Thymus (tissue), 11 donors: ENCODE data around the gene QPCTL. TPM values are rescaled to one million over a fixed set of nuclear protein-coding genes. Genes with fewer than 3 reads are reported as not detected.
"Not testable (repeated sequence)": the region's sequence is repeated elsewhere in the genome, so short reads cannot be mapped to it uniquely, and the experiment has no call there.

ENCODE experiments used
- DNase-seq, 9 donors: peaks; one replicate each; pipeline ENCODE4 v3.0.0-alpha.2; 2013; ENCODE audit warnings: low spot score in 9 of 9, low read depth in 6 of 9, missing footprints in 1 of 9
- H3K27ac ChIP-seq, 2 donors: one replicate each; pipeline ENCODE4 v1.5.1; 2013; ENCODE audit warnings: control low read depth in 1 of 2, low read depth in 1 of 2, low read length in 1 of 2, mild to moderate bottlenecking in 1 of 2, moderate library complexity in 1 of 2
- H3K27me3 ChIP-seq, 2 donors: one replicate each; pipeline ENCODE4 v1.5.1; 2013; ENCODE audit warnings: low read length in 1 of 2; ENCODE audit not compliant: control insufficient read depth in 2 of 2, insufficient read depth in 1 of 2
- H3K36me3 ChIP-seq, 2 donors: one replicate each; pipeline ENCODE4 v1.5.1; 2013; ENCODE audit warnings: low read length in 1 of 2, mild to moderate bottlenecking in 1 of 2, moderate library complexity in 1 of 2; ENCODE audit not compliant: control insufficient read depth in 2 of 2, insufficient read depth in 2 of 2
- H3K4me1 ChIP-seq, 2 donors: one replicate each; pipeline ENCODE4 v1.5.1; 2013; ENCODE audit warnings: low read length in 2 of 2; ENCODE audit not compliant: control insufficient read depth in 2 of 2, insufficient read depth in 2 of 2
- H3K4me3 ChIP-seq, 2 donors: one replicate each; pipeline ENCODE4 v1.5.1; 2013; ENCODE audit warnings: low read length in 2 of 2, control low read depth in 1 of 2, mild to moderate bottlenecking in 1 of 2
- H3K9me3 ChIP-seq, 2 donors: one replicate each; pipeline ENCODE4 v1.5.1; 2013; ENCODE audit warnings: low read length in 1 of 2, mild to moderate bottlenecking in 1 of 2; ENCODE audit not compliant: control insufficient read depth in 2 of 2, insufficient read depth in 1 of 2
- WGBS: extraction: QIAGEN DNeasy Blood & Tissue Kit; methylation state at CpG from one replicate; pipeline ENCODE4 v1.1.7; 2013; 5-methylcytosine and 5-hydroxymethylcytosine counted together
- polyA plus RNA-seq: library from polyadenylated mRNA; stranded (reverse); fragments of 200-250 nt; gene quantifications from one replicate; pipeline ENCODE4 v1.2.3, GENCODE V29; 2013
- total RNA-seq: library from RNA; stranded (reverse); fragments of 120-200 nt; gene quantifications from one replicate; pipeline ENCODE4 v1.2.4, GENCODE V29; 2013
- donor health status: healthy.

QPCTL gene
- total and polyA plus RNA-seq, 2 donors = 3.1 to 8.2 TPM

DNA sequence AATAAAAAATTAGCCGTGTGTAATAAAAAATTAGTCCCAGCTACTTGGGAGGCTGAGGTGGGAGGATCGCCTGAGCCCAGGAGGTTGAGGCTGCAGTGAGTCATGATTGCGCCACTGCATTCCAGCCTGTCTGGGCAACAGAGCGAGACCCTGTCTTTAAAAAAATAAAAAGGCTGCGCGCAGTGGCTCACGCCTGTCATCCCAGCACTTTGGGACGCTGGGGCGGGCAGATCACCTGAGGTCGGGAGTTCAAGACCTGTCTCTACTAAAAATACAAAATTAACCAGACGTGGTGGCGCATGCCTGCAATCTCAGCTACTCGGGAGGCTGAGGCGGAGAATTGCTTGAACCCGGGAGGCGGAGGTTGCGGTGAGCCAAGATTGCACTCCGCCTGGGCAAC is 36.2 kb downstream of the QPCTL start:
- not testable (repeated sequence) for DNase-seq, H3K9me3 ChIP-seq, H3K36me3 ChIP-seq, H3K27me3 ChIP-seq, H3K4me3 ChIP-seq, H3K27ac ChIP-seq
- H3K4me1 ChIP-seq = peaks cover 8 to 14% of the 10 kb centered on the region in 2 donors
- 98% methylated on average over 18 of the region's 18 CpGs for WGBS

DNA sequence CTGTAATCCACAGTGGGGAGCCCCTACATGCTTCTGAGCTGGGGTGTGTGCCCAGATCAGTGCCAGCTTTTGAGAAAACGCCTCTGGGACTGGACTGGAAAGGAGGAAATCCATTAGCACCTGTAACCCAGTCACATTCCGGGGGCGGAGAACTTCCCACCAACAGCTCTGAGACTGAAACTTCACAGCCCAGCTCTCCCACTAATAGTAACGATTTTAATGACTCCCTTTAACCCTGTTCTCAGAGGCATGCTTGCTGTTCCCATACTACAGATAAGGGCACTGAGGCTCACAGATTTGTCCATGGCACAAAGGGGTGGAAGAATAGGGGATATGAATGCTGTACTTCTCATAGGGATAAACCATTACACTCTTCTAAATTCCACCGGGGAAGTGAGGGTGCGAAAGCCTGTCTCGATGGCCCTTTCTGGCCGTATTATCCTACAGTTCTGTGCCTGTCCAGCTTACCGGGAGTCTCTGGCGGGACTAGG is 37.4 kb downstream of the QPCTL start:
- 35% methylated on average over 10 of the region's 10 CpGs for WGBS
- Histone ChIP-seq H3K4me1 (peaks cover 8 to 14% of the 10 kb centered on the region in 2 donors), H3K27me3 (no peaks in the 10 kb centered on the region), H3K27ac (no peak overlapping the region), H3K9me3 (no peaks in the 10 kb centered on the region), H3K36me3 (peaks cover 0 to 2% of the 10 kb centered on the region in 2 donors), H3K4me3 (peak overlapping the region; percentile 80 to 87)
- no peak for DNase-seq

DNA sequence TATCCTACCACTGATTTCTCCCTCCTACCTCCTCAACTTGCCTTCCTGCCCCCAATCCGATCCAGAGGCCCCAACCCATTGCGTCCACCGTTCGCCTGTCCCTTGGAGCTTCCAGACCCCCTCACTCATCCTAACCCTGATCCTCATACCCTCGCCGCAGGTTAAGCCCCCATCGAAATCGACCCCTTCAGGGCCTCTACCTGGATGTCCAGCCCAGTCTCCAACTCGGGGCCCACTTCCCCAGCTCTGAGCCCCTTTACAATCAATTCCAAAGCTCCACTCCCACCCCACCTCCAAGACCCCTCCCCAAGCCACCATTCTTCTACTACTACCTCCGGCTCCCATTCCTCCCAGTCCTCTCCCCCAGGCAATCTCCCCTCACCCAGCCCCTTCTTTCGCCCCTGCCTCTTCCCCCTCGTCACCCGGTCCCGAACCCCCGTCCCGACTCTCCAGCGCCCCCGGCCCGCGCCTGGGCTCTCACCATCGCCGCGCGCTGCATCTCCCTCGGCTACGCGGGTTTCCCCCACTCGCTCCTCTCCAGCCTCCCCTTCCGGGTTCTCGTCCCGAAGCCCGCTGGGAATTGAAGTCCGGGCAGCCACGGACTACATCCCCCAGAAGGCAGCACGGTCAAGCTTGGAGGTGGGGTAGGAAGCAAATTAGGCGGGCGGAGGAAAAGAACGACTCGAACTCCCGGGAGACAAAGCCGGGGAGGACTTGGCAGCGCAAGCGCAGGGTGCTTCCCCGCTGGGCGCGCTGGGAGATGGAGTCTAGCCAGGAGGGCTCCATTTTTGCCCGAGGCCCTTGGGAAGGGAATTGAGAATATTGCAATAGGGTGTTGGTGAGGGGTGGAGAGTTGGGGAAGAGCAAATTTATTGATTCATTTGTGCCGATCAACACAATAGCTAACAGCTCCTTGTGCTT is 38.2 kb downstream of the QPCTL start, which contains the start of gene FBXO46:
TSS of gene FBXO46 (minus strand) at position 529 of the 921 bp plus-strand sequence. CDS start 17,401 bp downstream, outside the sequence.
- Histone ChIP-seq H3K4me1 (peaks cover 8 to 14% of the 10 kb centered on the region in 2 donors), H3K27ac (peak within 1 kb of the TSS; percentile 9 to 45)
- WGBS = 2% methylated on average over 48 of the region's 48 CpGs

GRCh38 chr19:45733160-45733810 is 40.8 kb downstream of the QPCTL start, which contains the start of gene MEIOSIN:
Gene MEIOSIN, plus strand, starts transcription at chr19:45733439. Its CDS starts 1,938 bp downstream, at chr19:45735377.
- Histone ChIP-seq H3K4me1 (peaks cover 8 to 14% of the 10 kb centered on the region in 2 donors), H3K27me3 (no peaks in the 10 kb centered on the region), H3K36me3 (no peaks in the 10 kb centered on the region), H3K4me3 (no peak within 1 kb of the TSS), H3K27ac (no peak within 1 kb of the TSS), H3K9me3 (no peaks in the 10 kb centered on the region)
- DNase-seq = no peak
- 97% methylated on average over 59 of the region's 59 CpGs for WGBS

More for the DNA sequence above, 38.2 kb downstream of the QPCTL start, which contains the start of gene FBXO46:
- Histone ChIP-seq H3K36me3 (no peaks in the 10 kb centered on the region), H3K27me3 (no peaks in the 10 kb centered on the region), H3K9me3 (no peaks in the 10 kb centered on the region), H3K4me3 (peak within 1 kb of the TSS; percentile 80 to 87)
- DNase-seq = peak; percentile 81 to 98 (median 93)

DNA sequence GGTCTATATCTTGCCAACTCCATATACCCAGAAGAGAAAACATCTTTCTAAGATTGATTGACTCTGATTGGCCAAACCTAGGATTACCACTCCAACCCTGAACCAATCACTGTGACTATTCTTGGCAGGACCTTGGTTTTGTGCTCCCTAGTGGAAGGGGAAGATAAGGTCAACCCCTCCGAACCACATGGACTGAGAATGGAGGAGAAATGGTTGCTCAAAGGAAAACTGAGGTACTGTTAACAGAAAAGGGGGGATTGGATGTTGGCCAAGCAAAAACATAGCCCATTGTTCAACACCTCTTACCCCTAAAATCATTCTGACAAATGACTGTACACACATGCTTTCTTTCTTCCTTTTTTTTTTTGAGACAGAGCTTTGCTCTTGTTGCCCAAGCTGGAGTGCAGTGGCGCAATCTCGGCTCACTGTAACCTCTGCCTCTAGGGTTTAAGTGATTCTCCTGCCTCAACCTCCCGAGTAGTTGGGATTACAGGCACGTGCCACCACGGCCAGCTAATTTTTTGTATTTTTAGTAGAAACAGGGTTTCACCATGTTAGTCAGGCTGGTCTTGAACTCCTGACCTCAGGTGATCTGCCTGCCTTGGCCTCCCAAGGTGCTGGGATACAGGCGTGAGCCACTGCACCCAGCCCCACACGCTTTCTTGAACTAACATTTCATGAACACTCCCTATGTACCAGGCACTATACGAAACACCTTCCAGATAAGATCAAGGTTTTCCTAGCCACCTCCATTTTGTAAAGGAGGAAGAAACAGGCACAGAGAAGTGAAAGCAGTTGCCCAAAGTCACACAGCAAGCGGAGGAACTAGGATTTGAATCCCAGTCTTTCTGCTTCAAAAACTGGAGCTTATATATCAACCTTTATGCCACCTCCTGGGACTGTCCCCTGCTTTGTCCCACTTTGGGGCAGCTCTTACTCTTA is 47.3 kb downstream of the QPCTL start:
- WGBS = 93% methylated on average over 10 of the region's 10 CpGs
- Histone ChIP-seq H3K9me3 (no peaks in the 10 kb centered on the region), H3K27ac (no peak overlapping the region), H3K36me3 (no peaks in the 10 kb centered on the region), H3K27me3 (peaks cover 0 to 9% of the 10 kb centered on the region in 2 donors), H3K4me1 (no peaks in the 10 kb centered on the region), H3K4me3 (no peak overlapping the region)
- no peak for DNase-seq

GRCh38 chr19:45742969-45743368 is 50.5 kb downstream of the QPCTL start:
- Histone ChIP-seq H3K36me3 (no peaks in the 10 kb centered on the region), H3K9me3 (no peaks in the 10 kb centered on the region)
- WGBS = 87% methylated on average over 4 of the region's 4 CpGs

DNA sequence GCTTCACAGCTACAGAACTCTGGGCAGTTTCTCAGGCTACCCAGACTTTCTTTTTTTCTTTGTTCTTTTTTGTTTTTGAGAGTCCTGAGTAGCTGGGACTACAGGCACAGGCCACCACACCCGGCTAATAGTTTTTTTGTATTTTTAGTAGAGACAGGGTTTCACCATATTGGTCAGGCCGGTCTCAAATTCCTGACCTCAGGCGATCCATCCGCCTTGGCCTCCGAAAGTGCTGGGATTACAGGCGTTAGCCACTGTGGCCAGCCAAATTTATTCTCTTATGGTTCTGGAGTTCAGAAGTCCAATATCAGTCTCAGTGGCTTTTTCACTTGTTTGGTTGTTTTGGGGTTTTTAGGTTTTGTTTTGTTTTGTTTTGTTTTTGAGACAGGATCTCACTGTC is 53.1 kb downstream of the QPCTL start:
- 96% methylated on average over 6 of the region's 6 CpGs for WGBS
- no peaks in the 10 kb centered on the region for H3K36me3 ChIP-seq

More at GRCh38 chr19:45742969-45743368, 50.5 kb downstream of the QPCTL start:
- Histone ChIP-seq H3K4me3 (no peak overlapping the region), H3K27ac (no peak overlapping the region), H3K27me3 (peaks cover 0 to 18% of the 10 kb centered on the region in 2 donors), H3K4me1 (no peaks in the 10 kb centered on the region)
- no peak for DNase-seq

GRCh38 chr19:45746866-45747265 is 54.4 kb downstream of the QPCTL start:
- Histone ChIP-seq H3K4me1 (no peaks in the 10 kb centered on the region), H3K9me3 (no peaks in the 10 kb centered on the region), H3K27me3 (peaks cover 0 to 15% of the 10 kb centered on the region in 2 donors), H3K36me3 (no peaks in the 10 kb centered on the region), H3K27ac (no peak overlapping the region), H3K4me3 (no peak overlapping the region)
- 95% methylated on average over 5 of the region's 5 CpGs for WGBS
- no peak for DNase-seq

More for the DNA sequence above, 53.1 kb downstream of the QPCTL start:
- no peaks in the 10 kb centered on the region for H3K9me3 ChIP-seq
- H3K27me3 ChIP-seq = peaks cover 0 to 15% of the 10 kb centered on the region in 2 donors
- H3K4me1 ChIP-seq = no peaks in the 10 kb centered on the region
- H3K27ac ChIP-seq = no peak overlapping the region
- DNase-seq = no peak
- no peak overlapping the region for H3K4me3 ChIP-seq
